Thyroid gland (tissue), 4 donors: ENCODE results near the gene SEMA4C.

Experiments used
- CTCF ChIP-seq, 6 experiments: fragments of 200-600 bp in 3 of 6; fragments of 450-650 bp in 3 of 6; sonication (generic) in 3 of 6; IDR thresholded peaks; one replicate each; pipeline ENCODE4 v1.5.1; 2016 to 2019; ENCODE audit warnings: antibody characterized with exemption in 6 of 6, mild to moderate bottlenecking in 2 of 6, inconsistent platforms in 1 of 6, moderate library complexity in 1 of 6
- POLR2A ChIP-seq, 2 donors: fragments of 450-650 bp; IDR thresholded peaks; one replicate each; pipeline ENCODE4 v1.6.1; 2017; ENCODE audit warnings: antibody characterized with exemption in 2 of 2, mild to moderate bottlenecking in 2 of 2, moderate library complexity in 1 of 2

- no peak for TF ChIP-seq CTCF (IDR thresholded peaks at IDR 0.05)
- no peak for TF ChIP-seq POLR2A (IDR thresholded peaks at IDR 0.05)
These were observed 17.7 kb upstream of the SEMA4C start for GRCh38 chr2:96887493-96888012.
